Ishikawa (cell line): Measurements from ENCODE around the gene CDC123.

Experiments used
- CEBPB ChIP-seq: IDR thresholded peaks from 2 replicates; pipeline ENCODE4 v1.6.1; 2012
- CREB1 ChIP-seq: IDR thresholded peaks from 2 replicates; pipeline ENCODE4 v1.6.1; 2012; ENCODE audit warnings: low read depth
- EGR1 ChIP-seq: IDR thresholded peaks from 2 replicates; pipeline ENCODE4 v1.6.1; 2012
- EP300 ChIP-seq: IDR thresholded peaks from 2 replicates; pipeline ENCODE4 v1.6.1; 2012; ENCODE audit warnings: borderline replicate concordance
- FOXM1 ChIP-seq: IDR thresholded peaks from 2 replicates; pipeline ENCODE4 v1.6.1; 2012; ENCODE audit warnings: low read depth, borderline replicate concordance
- RAD21 ChIP-seq: IDR thresholded peaks from 2 replicates; pipeline ENCODE4 v1.6.1; 2012; ENCODE audit warnings: low read depth
- TAF1 ChIP-seq: IDR thresholded peaks from 2 replicates; pipeline ENCODE4 v1.6.1; 2012; ENCODE audit warnings: low read depth, mild to moderate bottlenecking
- TCF12 ChIP-seq: IDR thresholded peaks from 2 replicates; pipeline ENCODE4 v1.6.1; 2012; ENCODE audit warnings: low read depth
- YY1 ChIP-seq: IDR thresholded peaks from 2 replicates; pipeline ENCODE4 v1.6.1; 2012; ENCODE audit warnings: low read depth
- ZBTB7A ChIP-seq: IDR thresholded peaks from 2 replicates; pipeline ENCODE4 v1.6.1; 2012; ENCODE audit warnings: low read depth
- TF ChIP-seq, protein P1 (sequence below): IDR thresholded peaks from 2 replicates; pipeline ENCODE4 v1.6.1; 2012
- TF ChIP-seq, protein P2 (sequence below): IDR thresholded peaks from 2 replicates; pipeline ENCODE4 v1.6.1; 2012
- TF ChIP-seq, protein P3 (sequence below): IDR thresholded peaks from 2 replicates; pipeline ENCODE4 v1.6.1; 2012; ENCODE audit warnings: low read depth, mild to moderate bottlenecking

DNA sequence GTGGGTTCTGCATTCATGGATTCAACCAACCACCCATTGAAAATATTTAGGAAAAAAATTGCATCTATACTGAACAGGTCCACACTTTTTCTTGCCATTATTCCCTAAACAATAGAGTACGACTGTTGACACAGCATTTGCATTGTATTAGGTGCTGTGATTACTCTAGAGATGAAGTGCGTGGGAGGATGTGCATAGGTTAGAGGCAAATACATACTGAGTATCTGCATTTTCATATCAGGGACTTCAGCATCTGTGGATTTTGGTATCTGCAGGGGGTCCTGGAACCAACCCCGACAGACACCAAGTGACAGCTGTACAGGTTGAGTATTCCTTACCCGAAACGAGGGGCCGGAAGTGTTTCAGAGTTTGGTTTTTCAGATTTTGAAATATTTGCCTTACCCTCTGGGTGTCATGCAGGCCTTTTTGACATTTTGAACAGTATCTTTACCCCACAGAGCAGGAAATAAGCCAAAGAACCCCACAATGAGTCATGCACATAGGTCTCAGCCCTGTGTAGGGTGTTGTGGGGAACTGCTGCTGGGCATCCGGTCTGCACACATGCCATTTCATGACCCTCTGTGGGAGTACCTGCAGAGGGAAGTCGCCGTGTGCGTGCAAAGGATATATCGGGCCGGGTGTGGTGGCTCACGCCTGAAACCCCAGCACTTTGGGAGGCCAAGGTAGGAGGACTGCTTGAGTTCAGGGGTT, 14.8 kb upstream of the CDC123 start:
- TF ChIP-seq EGR1 = no peak
- no peak for TF ChIP-seq CEBPB
- TF ChIP-seq RAD21 = no peak
- TF ChIP-seq, protein P1, sequence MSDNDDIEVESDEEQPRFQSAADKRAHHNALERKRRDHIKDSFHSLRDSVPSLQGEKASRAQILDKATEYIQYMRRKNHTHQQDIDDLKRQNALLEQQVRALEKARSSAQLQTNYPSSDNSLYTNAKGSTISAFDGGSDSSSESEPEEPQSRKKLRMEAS = no peak
- TF ChIP-seq TAF1 = no peak
- TF ChIP-seq TCF12 = no peak
- no peak for TF ChIP-seq YY1
- TF ChIP-seq, protein P2, sequence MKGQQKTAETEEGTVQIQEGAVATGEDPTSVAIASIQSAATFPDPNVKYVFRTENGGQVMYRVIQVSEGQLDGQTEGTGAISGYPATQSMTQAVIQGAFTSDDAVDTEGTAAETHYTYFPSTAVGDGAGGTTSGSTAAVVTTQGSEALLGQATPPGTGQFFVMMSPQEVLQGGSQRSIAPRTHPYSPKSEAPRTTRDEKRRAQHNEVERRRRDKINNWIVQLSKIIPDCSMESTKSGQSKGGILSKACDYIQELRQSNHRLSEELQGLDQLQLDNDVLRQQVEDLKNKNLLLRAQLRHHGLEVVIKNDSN = no peak
- no peak for TF ChIP-seq EP300
- TF ChIP-seq ZBTB7A = no peak
- TF ChIP-seq CREB1 = no peak
- no peak for TF ChIP-seq FOXM1
- TF ChIP-seq, protein P3, sequence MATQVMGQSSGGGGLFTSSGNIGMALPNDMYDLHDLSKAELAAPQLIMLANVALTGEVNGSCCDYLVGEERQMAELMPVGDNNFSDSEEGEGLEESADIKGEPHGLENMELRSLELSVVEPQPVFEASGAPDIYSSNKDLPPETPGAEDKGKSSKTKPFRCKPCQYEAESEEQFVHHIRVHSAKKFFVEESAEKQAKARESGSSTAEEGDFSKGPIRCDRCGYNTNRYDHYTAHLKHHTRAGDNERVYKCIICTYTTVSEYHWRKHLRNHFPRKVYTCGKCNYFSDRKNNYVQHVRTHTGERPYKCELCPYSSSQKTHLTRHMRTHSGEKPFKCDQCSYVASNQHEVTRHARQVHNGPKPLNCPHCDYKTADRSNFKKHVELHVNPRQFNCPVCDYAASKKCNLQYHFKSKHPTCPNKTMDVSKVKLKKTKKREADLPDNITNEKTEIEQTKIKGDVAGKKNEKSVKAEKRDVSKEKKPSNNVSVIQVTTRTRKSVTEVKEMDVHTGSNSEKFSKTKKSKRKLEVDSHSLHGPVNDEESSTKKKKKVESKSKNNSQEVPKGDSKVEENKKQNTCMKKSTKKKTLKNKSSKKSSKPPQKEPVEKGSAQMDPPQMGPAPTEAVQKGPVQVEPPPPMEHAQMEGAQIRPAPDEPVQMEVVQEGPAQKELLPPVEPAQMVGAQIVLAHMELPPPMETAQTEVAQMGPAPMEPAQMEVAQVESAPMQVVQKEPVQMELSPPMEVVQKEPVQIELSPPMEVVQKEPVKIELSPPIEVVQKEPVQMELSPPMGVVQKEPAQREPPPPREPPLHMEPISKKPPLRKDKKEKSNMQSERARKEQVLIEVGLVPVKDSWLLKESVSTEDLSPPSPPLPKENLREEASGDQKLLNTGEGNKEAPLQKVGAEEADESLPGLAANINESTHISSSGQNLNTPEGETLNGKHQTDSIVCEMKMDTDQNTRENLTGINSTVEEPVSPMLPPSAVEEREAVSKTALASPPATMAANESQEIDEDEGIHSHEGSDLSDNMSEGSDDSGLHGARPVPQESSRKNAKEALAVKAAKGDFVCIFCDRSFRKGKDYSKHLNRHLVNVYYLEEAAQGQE = no peak
